Activated CD4-positive, alpha-beta memory T cell treated with anti-CD3 and anti-CD28 coated beads, Interleukin-2, amount 10 ng/mL, durations not matched to agents 7 days and 5 days (primary cell): ENCODE data around the gene IGFBP6. TPM values are rescaled to one million over a fixed set of nuclear protein-coding genes. Genes with fewer than 3 reads are reported as not detected.

ENCODE experiments used
- CTCF ChIA-PET: fragments of 350-600 bp; sonication (Branson Sonifier 250); formaldehyde crosslinking; loops from one replicate; lab custom pipeline; 2021; ENCODE audit warnings: antibody characterized with exemption, inconsistent platforms; lab: Charles Lee
- POLR2A ChIA-PET: fragments of 350-600 bp; sonication (Branson Sonifier 250); formaldehyde crosslinking; loops from one replicate; lab custom pipeline; 2021; ENCODE audit warnings: antibody characterized with exemption; lab: Charles Lee
- DNase-seq: peaks from one replicate; pipeline ENCODE4 v3.0.0-alpha.2; 2020
- H3K27ac Mint-ChIP-seq: one replicate; pipeline ENCODE4 v1.8.0; 2021; ENCODE audit warnings: mild to moderate bottlenecking, mixed read lengths
- H3K27me3 Mint-ChIP-seq: one replicate; pipeline ENCODE4 v1.8.0; 2021; ENCODE audit warnings: mixed read lengths
- H3K36me3 Mint-ChIP-seq: one replicate; pipeline ENCODE4 v1.8.0; 2021; ENCODE audit warnings: low read depth, mixed read lengths
- H3K4me1 Mint-ChIP-seq: one replicate; pipeline ENCODE4 v1.8.0; 2021; ENCODE audit warnings: mixed read lengths
- H3K4me3 Mint-ChIP-seq: one replicate; pipeline ENCODE4 v1.8.0; 2021; ENCODE audit warnings: mild to moderate bottlenecking, mixed read lengths
- H3K9me3 Mint-ChIP-seq: one replicate; pipeline ENCODE4 v1.8.0; 2021; ENCODE audit warnings: mixed read lengths
- total RNA-seq, 2 experiments: library from RNA; stranded (reverse); gene quantifications; one replicate each; pipeline ENCODE4 v1.2.3, GENCODE V29; 2021

IGFBP6 gene
- total RNA-seq, 2 experiments from 2014 or later = 0.38 to 1.2 TPM

DNA sequence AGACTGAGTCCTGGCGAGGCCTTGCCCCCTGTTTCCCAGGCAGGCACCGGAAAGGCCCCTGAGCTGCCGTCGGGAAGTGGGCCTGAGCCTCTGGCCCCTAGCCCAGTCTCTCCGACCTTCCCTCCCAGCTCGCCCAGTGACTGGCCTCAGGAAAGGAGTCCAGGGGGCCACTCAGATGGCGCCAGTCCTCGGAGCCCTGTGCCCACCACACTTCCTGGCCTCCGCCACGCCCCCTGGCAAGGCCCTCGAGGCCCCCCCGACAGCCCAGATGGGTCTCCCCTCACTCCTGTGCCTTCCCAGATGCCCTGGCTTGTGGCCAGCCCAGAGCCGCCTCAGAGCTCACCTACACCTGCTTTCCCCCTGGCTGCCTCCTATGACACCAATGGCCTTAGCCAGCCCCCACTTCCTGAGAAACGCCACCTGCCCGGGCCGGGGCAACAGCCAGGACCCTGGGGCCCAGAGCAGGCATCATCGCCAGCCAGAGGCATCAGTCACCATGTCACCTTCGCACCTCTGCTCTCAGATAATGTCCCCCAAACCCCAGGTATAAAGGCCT, 36.7 kb upstream of the IGFBP6 start:
- POLR2A ChIA-PET = interaction anchor here (0.9 to 1.7 kb wide), 2 partner anchors 17 to 42 kb away, joined by 3 to 8 read pairs; partner anchors contain the start of gene SOAT2
- no peaks in the 10 kb centered on the region for H3K9me3 Mint-ChIP-seq
- no peak for DNase-seq

DNA sequence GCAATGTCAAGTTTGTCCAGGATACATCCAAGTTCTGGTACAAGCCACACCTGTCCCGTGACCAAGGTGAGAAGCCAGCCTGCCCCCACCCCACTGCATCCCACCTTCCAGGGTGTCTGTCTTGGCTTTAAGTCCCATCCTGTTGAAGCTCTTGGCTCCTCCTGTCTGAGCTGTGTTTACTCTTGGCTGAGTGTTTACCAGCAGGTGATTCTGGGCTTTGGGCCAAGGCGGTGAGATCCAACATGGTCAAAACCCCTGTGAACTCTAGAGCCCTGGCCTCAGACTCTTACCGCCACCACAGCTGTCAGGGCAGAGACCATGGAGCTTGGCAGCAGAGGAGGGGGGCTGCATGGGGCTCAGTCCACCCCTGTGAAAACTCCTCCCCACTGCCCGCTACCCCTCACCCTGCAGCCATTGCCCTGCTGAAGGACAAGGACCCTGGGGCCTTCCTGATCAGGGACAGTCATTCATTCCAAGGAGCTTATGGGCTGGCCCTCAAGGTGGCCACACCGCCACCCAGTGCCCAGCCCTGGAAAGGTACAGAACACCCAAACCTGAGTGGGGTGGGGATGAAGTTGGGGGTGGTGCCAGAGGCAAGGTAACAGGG, 36.0 kb upstream of the IGFBP6 start:
- peaks cover 24% of the 10 kb centered on the region for H3K36me3 Mint-ChIP-seq
- H3K27ac Mint-ChIP-seq = no peak overlapping the region
- H3K9me3 Mint-ChIP-seq = no peaks in the 10 kb centered on the region
- no peak overlapping the region for H3K4me3 Mint-ChIP-seq
- H3K27me3 Mint-ChIP-seq = no peaks in the 10 kb centered on the region
- ChIA-PET POLR2A (interaction anchor here (1.7 to 8.4 kb wide), 2 partner anchors 37 to 41 kb away, joined by 8 to 45 read pairs; partner anchors contain the start of genes IGFBP6 and SOAT2), CTCF (interaction anchor here (0.9 to 9.4 kb wide), 3 partner anchors 16 to 38 kb away, joined by 3 to 236 read pairs (median 4); partner anchors contain the start of genes IGFBP6 and SOAT2)
- H3K4me1 Mint-ChIP-seq = peaks cover 8% of the 10 kb centered on the region
- no peak for DNase-seq

More for the DNA sequence above, 36.7 kb upstream of the IGFBP6 start:
- Mint-ChIP-seq H3K36me3 (peaks cover 17% of the 10 kb centered on the region), H3K4me3 (no peak overlapping the region), H3K27me3 (no peaks in the 10 kb centered on the region), H3K4me1 (peaks cover under 1% of the 10 kb centered on the region), H3K27ac (no peak overlapping the region)
- CTCF ChIA-PET = no interaction called here

DNA sequence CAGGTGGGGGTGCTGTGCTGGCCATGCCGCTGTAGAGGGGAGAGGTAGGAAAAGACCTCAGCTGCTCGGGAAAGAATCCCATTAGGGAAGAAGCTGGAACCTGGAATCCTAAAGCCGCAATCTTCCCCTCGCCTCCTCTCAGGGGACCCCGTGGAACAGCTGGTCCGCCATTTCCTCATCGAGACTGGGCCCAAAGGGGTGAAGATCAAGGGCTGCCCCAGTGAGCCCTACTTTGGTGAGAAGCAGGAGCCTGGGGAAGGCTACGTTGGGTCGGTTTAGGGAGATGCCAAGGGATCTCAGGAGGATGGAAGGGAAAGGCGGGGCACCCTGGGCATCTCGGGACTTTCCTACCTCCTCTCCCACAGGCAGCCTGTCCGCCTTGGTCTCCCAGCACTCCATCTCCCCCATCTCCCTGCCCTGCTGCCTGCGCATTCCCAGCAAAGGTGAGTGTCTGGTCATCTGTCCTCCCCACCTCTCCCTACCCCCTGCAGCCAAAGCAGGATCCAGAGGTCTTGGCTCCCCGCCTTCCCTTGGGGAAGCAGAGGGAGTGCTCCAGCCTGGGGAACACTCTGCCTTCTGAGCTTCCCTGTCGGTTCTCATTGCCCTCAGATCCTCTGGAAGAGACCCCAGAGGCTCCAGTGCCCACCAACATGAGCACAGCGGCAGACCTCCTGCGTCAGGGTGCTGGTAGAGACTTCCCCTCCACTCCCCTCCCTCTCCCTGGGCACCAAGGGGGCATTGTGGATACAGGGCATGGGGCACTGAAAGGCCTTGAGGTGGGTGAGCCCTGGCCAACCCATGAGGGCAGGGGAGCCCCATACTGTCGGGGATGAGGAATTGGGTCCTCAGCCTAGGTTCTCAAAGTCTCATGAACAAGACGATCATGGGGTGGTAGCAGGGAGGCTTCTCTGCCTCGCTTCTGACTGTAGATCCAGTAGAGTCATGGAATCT, 35.2 kb upstream of the IGFBP6 start:
- H3K4me3 Mint-ChIP-seq = no peak overlapping the region
- POLR2A ChIA-PET = interaction anchor here (0.6 to 8.4 kb wide), 5 partner anchors 14 to 40 kb away, joined by 3 to 45 read pairs (median 3); partner anchors contain the start of genes IGFBP6, SOAT2 and SPRYD3
- H3K9me3 Mint-ChIP-seq = no peaks in the 10 kb centered on the region
- H3K4me1 Mint-ChIP-seq = peaks cover 9% of the 10 kb centered on the region
- no peak for DNase-seq
- H3K36me3 Mint-ChIP-seq = peaks cover 28% of the 10 kb centered on the region
- H3K27ac Mint-ChIP-seq = no peak overlapping the region
- H3K27me3 Mint-ChIP-seq = no peaks in the 10 kb centered on the region
- CTCF ChIA-PET = interaction anchor here (0.5 to 9.4 kb wide), 4 partner anchors 15 to 1244 kb away, joined by 3 to 236 read pairs (median 4); partner anchors contain the start of genes IGFBP6 and SOAT2

DNA sequence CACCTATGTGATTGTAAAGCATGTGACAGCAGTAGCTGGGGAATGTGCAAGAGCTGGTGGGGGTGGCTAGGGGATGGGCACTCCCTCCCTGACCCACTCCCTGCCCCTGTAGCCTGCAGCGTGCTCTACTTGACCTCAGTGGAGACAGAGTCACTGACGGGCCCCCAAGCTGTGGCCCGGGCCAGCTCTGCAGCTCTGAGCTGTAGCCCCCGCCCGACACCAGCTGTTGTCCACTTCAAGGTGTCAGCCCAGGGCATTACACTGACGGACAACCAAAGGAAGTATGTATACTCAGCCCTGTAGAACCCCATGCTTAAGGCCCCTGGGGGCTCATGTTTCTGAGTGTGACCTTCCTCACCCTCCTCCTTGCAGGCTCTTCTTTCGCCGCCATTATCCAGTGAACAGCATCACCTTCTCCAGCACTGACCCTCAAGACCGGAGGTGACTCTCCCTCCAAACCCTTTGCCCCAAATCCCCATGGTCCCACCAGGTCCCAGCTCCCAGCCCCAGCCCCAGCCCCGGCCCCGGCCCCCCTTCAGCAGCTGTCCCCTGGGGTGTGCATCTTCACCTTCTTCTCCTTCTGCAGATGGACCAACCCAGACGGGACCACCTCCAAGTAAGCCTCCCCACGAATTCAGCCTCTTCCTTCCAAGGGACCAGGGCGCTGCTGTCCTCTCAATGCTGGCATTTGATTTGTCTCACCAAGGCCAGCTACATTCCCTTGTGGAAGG, 34.3 kb upstream of the IGFBP6 start:
- DNase-seq = no peak
- peaks cover 28% of the 10 kb centered on the region for H3K36me3 Mint-ChIP-seq
- no peaks in the 10 kb centered on the region for H3K9me3 Mint-ChIP-seq
- H3K27ac Mint-ChIP-seq = no peak overlapping the region
- ChIA-PET POLR2A (interaction anchor here (0.7 to 8.4 kb wide), 5 partner anchors 9 to 39 kb away, joined by 3 to 45 read pairs (median 3); partner anchors contain the start of gene IGFBP6), CTCF (interaction anchor here (0.5 to 9.4 kb wide), 3 partner anchors 8 to 1243 kb away, joined by 3 to 236 read pairs (median 47); partner anchors contain the start of genes IGFBP6 and SOAT2)
- peaks cover 9% of the 10 kb centered on the region for H3K4me1 Mint-ChIP-seq
- H3K27me3 Mint-ChIP-seq = no peaks in the 10 kb centered on the region
- H3K4me3 Mint-ChIP-seq = no peak overlapping the region

DNA sequence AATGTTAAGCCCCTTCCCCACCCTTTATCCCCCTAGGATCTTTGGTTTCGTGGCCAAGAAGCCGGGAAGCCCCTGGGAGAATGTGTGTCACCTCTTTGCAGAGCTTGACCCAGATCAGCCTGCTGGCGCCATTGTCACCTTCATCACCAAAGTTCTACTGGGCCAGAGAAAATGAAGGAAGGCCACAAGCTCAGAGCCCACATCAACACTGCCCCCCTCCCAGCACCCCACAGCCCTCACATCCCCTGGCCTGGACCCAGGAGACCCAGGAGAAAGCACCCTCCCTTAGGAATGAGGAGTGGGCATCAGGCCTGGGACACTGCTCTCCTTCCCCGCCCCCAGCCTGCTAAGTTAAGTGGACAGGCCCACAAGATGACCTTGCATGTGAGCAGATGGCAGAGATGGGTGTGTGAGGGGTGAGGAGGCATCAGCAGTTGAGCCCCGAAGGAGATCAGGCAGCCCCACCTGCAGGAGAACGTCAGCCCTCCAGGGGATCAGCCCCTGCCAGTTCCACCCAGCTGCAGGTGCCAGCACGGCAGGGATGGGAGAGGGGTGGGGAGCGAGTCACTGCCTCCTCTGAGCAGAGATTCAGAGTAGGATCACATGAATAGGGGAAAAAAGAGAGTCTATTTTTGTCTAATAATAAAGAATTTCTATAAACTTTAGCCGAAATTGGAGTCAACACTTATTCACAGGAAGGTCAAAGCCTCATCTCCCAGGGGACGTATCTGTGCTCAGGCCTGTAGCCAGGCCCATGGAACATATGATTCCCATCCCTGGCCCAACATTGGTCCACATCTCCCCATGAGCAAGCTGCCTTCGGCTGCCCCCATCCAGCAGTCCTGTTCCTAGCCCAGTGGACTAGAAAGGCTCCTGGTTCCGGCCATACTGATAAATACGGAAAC, 33.5 kb upstream of the IGFBP6 start:
- no peak overlapping the region for H3K4me3 Mint-ChIP-seq
- POLR2A ChIA-PET = interaction anchor here (0.9 to 8.4 kb wide), 5 partner anchors 9 to 34 kb away, joined by 3 to 45 read pairs (median 4); partner anchors contain the start of genes IGFBP6 and SPRYD3
- no peak for DNase-seq
- H3K27me3 Mint-ChIP-seq = no peaks in the 10 kb centered on the region
- no peak overlapping the region for H3K27ac Mint-ChIP-seq
- CTCF ChIA-PET = interaction anchor here (3.0 to 9.4 kb wide), 4 partner anchors 8 to 96 kb away, joined by 13 to 236 read pairs (median 64); partner anchors contain the start of genes IGFBP6, SOAT2 and SPRYD3
- H3K9me3 Mint-ChIP-seq = no peaks in the 10 kb centered on the region
- peaks cover 9% of the 10 kb centered on the region for H3K4me1 Mint-ChIP-seq
- H3K36me3 Mint-ChIP-seq = peaks cover 28% of the 10 kb centered on the region

DNA sequence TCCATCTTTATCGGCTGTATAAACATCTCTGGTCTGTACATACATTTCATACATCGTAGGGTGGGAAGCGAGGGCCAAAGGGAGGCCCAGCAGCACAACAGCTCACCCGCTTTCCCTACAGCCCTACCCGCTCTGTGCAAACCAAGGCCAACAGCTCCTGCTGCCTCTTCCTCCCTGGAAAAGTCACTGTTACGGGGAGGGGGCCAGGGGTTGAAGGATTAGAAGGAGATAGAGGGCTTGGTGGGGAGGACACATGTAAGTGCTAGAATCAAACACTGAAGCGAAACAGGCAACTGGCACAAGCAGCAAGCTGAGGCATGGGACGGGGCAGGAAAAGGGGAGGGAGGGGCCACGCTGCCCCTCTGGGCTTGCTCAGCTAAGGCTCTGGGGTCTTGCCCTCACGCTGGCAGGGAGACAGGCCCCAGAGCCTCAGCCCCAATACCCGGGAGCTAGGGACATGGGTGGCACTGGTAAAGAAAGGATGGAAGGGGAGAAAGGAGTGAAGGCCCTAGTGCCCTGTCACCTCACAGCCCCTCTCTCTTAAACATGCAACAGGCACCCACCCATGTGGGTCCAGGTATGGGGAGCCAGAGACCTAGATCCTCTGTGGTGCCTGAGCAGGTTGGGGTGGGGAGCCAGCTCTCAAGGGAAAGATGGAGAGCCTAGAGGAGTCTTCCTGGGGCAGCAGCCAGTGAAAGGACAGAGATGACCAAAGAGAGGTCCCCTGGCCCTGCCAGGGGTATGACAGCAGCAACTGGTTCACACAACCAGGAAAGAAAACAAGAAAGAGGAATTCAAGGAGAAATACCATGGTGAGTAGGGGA, 32.6 kb upstream of the IGFBP6 start:
- POLR2A ChIA-PET = interaction anchor here (2.1 to 8.4 kb wide), 4 partner anchors 10 to 37 kb away, joined by 12 to 45 read pairs (median 22); partner anchors contain the start of genes IGFBP6, SOAT2 and SPRYD3
- Mint-ChIP-seq H3K27me3 (no peaks in the 10 kb centered on the region), H3K9me3 (no peaks in the 10 kb centered on the region), H3K36me3 (peaks cover 28% of the 10 kb centered on the region), H3K4me1 (peaks cover 9% of the 10 kb centered on the region), H3K27ac (no peak overlapping the region), H3K4me3 (no peak overlapping the region)
- DNase-seq = no peak
- CTCF ChIA-PET = interaction anchor here (0.8 to 9.4 kb wide), 12 partner anchors 9 to 259 kb away, joined by 3 to 236 read pairs (median 8); partner anchors contain the start of genes AAAS, CSAD, IGFBP6 and SOAT2

DNA sequence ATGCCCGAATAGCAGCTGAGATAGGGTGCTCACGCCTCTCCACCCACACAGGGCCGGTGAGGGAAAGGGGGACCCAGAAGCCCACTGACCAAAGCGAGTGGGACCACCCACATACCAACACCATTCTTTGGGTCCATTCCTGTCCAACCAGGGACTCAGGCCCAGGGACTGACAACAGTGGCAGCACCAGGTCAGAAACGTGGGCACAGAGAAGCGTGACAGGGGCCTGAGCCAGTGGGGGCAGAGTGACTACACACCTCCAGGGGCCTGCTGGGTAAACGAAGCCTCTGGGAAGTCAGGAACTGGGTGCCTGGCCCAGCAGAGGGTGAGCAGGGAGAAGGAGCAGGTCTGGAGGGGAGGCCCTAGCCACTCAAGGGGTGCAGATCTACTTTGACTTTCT, 32.0 kb upstream of the IGFBP6 start:
- peaks cover 9% of the 10 kb centered on the region for H3K4me1 Mint-ChIP-seq
- DNase-seq = no peak
- ChIA-PET CTCF (interaction anchor here (0.6 to 9.4 kb wide), 27 partner anchors 10 to 279 kb away, joined by 3 to 236 read pairs (median 5); partner anchors contain the start of genes AAAS, CSAD, ESPL1 and IGFBP6), POLR2A (interaction anchor here (1.0 to 8.4 kb wide), 8 partner anchors 8 to 203 kb away, joined by 3 to 45 read pairs (median 9); partner anchors contain the start of genes ESPL1, IGFBP6, SOAT2 and SPRYD3)
- H3K27me3 Mint-ChIP-seq = no peaks in the 10 kb centered on the region
- no peak overlapping the region for H3K27ac Mint-ChIP-seq
- no peaks in the 10 kb centered on the region for H3K9me3 Mint-ChIP-seq
- H3K4me3 Mint-ChIP-seq = no peak overlapping the region
- H3K36me3 Mint-ChIP-seq = peaks cover 32% of the 10 kb centered on the region

DNA sequence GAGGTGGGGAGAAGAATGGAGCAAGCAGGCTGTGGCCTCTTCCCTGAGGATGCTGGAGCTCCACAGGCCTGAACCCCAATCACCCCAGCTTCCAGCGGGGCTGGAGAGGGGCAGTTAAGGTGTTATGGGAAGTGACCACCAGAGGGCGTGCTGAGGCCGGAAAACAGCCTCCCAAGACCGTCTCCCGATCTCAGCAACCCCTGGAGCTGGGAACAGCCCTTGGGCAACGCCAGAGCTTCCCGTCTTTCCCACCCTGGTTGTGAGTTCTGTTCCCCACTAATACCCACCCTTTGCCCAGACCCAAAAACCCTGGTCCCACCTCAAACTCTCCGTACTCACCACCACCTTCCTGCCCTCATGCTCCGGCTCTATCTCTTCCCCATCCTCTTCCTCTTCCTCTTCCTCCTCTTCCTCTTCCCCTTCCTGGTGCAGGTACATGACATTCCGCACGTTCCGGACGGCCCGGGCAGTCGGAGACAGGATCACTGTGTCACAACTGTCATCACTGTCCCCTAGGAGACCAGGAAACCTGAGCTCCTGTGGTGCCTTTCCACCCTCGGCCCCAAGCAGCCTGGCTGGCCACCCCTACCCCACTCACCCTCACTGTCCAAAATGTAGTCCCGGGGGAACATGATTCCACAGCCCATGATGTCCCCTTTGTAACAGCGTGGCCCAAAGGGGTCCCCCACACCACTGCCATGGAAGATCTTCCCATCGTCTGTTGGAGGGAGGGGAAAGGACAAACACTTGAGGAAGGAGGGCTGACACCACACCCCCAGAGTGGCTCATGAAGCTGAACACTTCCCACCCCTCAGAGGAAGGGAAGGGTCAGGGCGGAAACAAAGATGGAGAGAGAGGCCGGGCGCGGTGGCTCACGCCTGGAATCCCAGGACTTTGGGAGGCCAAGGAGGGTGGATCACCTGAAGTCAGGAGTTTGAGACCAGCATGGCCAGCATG, 31.2 kb upstream of the IGFBP6 start:
- H3K27ac Mint-ChIP-seq = no peak overlapping the region
- CTCF ChIA-PET = interaction anchor here (0.6 to 9.4 kb wide), 36 partner anchors 11 to 321 kb away, joined by 3 to 236 read pairs (median 4); partner anchors contain the start of genes AAAS, CSAD, ESPL1 and IGFBP6
- peaks cover 9% of the 10 kb centered on the region for H3K4me1 Mint-ChIP-seq
- no peak overlapping the region for H3K4me3 Mint-ChIP-seq
- POLR2A ChIA-PET = interaction anchor here (1.0 to 8.4 kb wide), 9 partner anchors 9 to 202 kb away, joined by 3 to 45 read pairs (median 6); partner anchors contain the start of genes ESPL1, IGFBP6, SOAT2 and SPRYD3
- H3K36me3 Mint-ChIP-seq = peaks cover 37% of the 10 kb centered on the region
- no peaks in the 10 kb centered on the region for H3K9me3 Mint-ChIP-seq
- no peaks in the 10 kb centered on the region for H3K27me3 Mint-ChIP-seq
- DNase-seq = peak; percentile 73
